Measurements from ENCODE around the gene ZG16.
"Not testable (repeated sequence)": the region's sequence is repeated elsewhere in the genome, so short reads cannot be mapped to it uniquely, and the experiment has no call there.

Gene ZG16

GRCh38 chr16:29777576-29778350 lies at the start of gene ZG16:
TSS of gene ZG16 (plus strand) at chr16:29778256. CDS start at chr16:29779267, 1,011 bp downstream.
- no peak for DNase-seq (ENCODE audit: low spot score)

- peak; percentile 45 for DNase-seq (ENCODE audit: low spot score)
Measured at GRCh38 chr16:29729116-29729521, 48.9 kb upstream of the ZG16 start.

- no peak for DNase-seq (ENCODE audit: low spot score)
Measured at GRCh38 chr16:29730649-29731048, 47.4 kb upstream of the ZG16 start.

- DNase-seq (ENCODE audit: low spot score): not testable (repeated sequence)
Measured at GRCh38 chr16:29731768-29732601, 46.1 kb upstream of the ZG16 start.

GRCh38 chr16:29734786-29735185 lies 43.3 kb upstream of the ZG16 start:
- no peak for DNase-seq (ENCODE audit: low spot score)

GRCh38 chr16:29736112-29736511 lies 41.9 kb upstream of the ZG16 start:
- no peak for DNase-seq (ENCODE audit: low spot score)

GRCh38 chr16:29736764-29737163 lies 41.3 kb upstream of the ZG16 start:
- DNase-seq (ENCODE audit: low spot score): no peak

GRCh38 chr16:29737713-29738112 lies 40.3 kb upstream of the ZG16 start:
- DNase-seq (ENCODE audit: low spot score): no peak

GRCh38 chr16:29738514-29738913 lies 39.5 kb upstream of the ZG16 start:
- DNase-seq (ENCODE audit: low spot score): no peak

- not testable (repeated sequence) for DNase-seq (ENCODE audit: low spot score)
Measured at GRCh38 chr16:29739927-29740629, 38.0 kb upstream of the ZG16 start.

- DNase-seq (ENCODE audit: low spot score): not testable (repeated sequence)
Measured at GRCh38 chr16:29740630-29741015, 37.4 kb upstream of the ZG16 start.

GRCh38 chr16:29742683-29743275 lies 35.3 kb upstream of the ZG16 start:
- no peak for DNase-seq (ENCODE audit: low spot score)

GRCh38 chr16:29743475-29743826 lies 34.6 kb upstream of the ZG16 start:
- DNase-seq (ENCODE audit: low spot score): no peak

- DNase-seq (ENCODE audit: low spot score): no peak
Measured at GRCh38 chr16:29743827-29744531, 34.1 kb upstream of the ZG16 start.

GRCh38 chr16:29744541-29745101 lies 33.4 kb upstream of the ZG16 start:
- DNase-seq (ENCODE audit: low spot score): no peak

- DNase-seq (ENCODE audit: low spot score): peak; percentile 6
Measured at GRCh38 chr16:29745121-29745852, 32.8 kb upstream of the ZG16 start.

- peak; percentile 69 for DNase-seq (ENCODE audit: low spot score)
Measured at GRCh38 chr16:29745853-29746345, 32.2 kb upstream of the ZG16 start, which contains the start of gene C16orf54. TSS of gene C16orf54 (minus strand) at chr16:29745990. CDS start at chr16:29744951, 1,039 bp downstream.

GRCh38 chr16:29746518-29746917 lies 31.5 kb upstream of the ZG16 start:
- not testable (repeated sequence) for DNase-seq (ENCODE audit: low spot score)

- DNase-seq (ENCODE audit: low spot score): no peak
Measured at GRCh38 chr16:29747947-29748759, 29.9 kb upstream of the ZG16 start.

Data from Ammon's horn (tissue), 1 donor.